HL-60 (cell line): ENCODE data around the gene ANXA11.

Source experiments
- GABPA ChIP-seq: IDR thresholded peaks from 2 replicates; pipeline ENCODE4 v1.6.1; 2012; ENCODE audit warnings: low read depth
- POLR2AphosphoS5 ChIP-seq: IDR thresholded peaks from 2 replicates; pipeline ENCODE4 v1.6.1; 2012; ENCODE audit warnings: low read depth
- SPI1 ChIP-seq: IDR thresholded peaks from 2 replicates; pipeline ENCODE4 v1.6.1; 2012; ENCODE audit warnings: low read depth, mild to moderate bottlenecking, borderline replicate concordance
- TF ChIP-seq, protein P1 (sequence below): IDR thresholded peaks from one replicate; pipeline ENCODE4 v1.5.1; 2011; ENCODE audit warnings: low read length, control low read depth, inconsistent platforms; ENCODE audit not compliant: insufficient read depth
- TF ChIP-seq, protein P2 (sequence below): IDR thresholded peaks from 2 replicates; pipeline ENCODE4 v1.6.1; 2012; ENCODE audit warnings: low read depth; ENCODE audit not compliant: insufficient replicate concordance

DNA sequence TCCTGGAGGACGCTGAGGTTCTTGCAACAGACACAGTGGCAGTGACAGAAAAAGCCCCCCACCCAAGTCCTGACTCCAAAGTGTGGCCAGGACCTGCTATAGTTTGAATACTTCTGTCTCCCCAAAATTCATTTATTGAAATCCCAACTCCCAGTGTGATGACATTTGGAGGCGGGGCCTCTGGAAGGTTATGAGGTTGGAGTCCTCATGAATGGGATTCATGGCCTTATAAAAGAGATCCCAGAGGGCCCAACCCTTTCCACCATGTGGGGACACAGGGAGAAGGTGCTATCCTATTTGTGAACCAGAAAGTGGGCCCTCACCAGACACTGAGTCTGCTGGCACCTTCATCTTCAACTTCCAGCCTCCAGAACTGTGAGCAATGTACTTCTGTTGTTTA lies 18.3 kb downstream of the ANXA11 start:
- TF ChIP-seq, protein P1, sequence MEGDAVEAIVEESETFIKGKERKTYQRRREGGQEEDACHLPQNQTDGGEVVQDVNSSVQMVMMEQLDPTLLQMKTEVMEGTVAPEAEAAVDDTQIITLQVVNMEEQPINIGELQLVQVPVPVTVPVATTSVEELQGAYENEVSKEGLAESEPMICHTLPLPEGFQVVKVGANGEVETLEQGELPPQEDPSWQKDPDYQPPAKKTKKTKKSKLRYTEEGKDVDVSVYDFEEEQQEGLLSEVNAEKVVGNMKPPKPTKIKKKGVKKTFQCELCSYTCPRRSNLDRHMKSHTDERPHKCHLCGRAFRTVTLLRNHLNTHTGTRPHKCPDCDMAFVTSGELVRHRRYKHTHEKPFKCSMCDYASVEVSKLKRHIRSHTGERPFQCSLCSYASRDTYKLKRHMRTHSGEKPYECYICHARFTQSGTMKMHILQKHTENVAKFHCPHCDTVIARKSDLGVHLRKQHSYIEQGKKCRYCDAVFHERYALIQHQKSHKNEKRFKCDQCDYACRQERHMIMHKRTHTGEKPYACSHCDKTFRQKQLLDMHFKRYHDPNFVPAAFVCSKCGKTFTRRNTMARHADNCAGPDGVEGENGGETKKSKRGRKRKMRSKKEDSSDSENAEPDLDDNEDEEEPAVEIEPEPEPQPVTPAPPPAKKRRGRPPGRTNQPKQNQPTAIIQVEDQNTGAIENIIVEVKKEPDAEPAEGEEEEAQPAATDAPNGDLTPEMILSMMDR: no peak
- TF ChIP-seq POLR2AphosphoS5: no peak; the same call in 1 of the 2 replicates
- TF ChIP-seq, protein P2, sequence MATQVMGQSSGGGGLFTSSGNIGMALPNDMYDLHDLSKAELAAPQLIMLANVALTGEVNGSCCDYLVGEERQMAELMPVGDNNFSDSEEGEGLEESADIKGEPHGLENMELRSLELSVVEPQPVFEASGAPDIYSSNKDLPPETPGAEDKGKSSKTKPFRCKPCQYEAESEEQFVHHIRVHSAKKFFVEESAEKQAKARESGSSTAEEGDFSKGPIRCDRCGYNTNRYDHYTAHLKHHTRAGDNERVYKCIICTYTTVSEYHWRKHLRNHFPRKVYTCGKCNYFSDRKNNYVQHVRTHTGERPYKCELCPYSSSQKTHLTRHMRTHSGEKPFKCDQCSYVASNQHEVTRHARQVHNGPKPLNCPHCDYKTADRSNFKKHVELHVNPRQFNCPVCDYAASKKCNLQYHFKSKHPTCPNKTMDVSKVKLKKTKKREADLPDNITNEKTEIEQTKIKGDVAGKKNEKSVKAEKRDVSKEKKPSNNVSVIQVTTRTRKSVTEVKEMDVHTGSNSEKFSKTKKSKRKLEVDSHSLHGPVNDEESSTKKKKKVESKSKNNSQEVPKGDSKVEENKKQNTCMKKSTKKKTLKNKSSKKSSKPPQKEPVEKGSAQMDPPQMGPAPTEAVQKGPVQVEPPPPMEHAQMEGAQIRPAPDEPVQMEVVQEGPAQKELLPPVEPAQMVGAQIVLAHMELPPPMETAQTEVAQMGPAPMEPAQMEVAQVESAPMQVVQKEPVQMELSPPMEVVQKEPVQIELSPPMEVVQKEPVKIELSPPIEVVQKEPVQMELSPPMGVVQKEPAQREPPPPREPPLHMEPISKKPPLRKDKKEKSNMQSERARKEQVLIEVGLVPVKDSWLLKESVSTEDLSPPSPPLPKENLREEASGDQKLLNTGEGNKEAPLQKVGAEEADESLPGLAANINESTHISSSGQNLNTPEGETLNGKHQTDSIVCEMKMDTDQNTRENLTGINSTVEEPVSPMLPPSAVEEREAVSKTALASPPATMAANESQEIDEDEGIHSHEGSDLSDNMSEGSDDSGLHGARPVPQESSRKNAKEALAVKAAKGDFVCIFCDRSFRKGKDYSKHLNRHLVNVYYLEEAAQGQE: no peak
- no peak for TF ChIP-seq SPI1
- TF ChIP-seq GABPA: no peak
